ENCODE measurements around the gene TNRC18. TPM values are rescaled to one million over a fixed set of nuclear protein-coding genes. Genes with fewer than 3 reads are reported as not detected.
"Not testable (repeated sequence)": the region's sequence is repeated elsewhere in the genome, so short reads cannot be mapped to it uniquely, and the experiment has no call there.

TNRC18 gene
- total RNA-seq, 2 experiments from 2014 or later, result 64.0 to 65.7 TPM

DNA sequence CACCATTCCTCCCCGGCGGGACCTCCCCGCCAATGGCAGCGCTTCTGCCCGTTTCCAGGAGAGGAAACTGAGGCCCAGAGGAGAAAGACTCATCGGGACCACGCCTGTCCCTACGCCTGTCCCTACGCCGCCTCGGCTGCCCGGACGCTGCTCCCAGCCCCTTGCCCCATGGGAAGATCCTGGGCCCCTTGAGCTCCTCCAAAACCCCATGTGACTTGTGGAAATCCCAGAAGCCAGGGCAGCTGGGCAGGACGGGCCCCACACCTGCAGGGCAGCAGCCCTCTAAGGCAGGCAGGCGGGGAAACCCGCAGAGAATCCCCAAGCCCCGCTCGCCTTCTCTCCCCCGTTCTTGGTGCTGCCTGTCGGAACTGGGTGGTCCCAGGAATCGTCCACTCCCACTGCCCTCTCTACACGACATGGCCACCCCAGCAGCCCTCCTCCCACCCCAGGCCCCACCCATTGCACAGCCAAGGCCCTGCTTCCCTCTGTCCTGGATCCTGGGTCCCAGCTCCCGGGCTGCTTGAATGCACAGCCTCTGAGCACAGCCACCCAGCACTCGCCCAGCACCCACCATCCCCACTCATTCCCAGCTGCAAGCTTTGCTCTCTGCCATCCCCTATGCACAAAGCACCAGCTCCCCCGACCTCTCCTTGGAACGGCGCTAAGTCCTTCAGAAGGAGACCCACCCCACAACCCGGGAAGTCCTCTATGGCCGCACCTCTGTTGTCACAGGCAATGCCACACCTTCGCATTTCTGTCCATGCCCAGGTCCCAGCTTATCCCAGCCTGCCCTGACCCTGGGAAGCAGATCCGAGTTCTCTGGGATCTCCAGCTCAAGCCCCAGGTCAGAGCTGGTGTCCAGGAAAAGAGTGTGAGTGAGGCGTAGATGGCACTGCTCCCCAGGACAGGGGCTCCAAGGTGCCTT, 90.3 kb downstream of the TNRC18 start:
- no peak for ATAC-seq
- Mint-ChIP-seq H3K4me1 (peaks cover 14% of the 10 kb centered on the region), H3K27me3 (no peaks in the 10 kb centered on the region), H3K27ac (no peak overlapping the region), H3K4me3 (no peak overlapping the region), H3K9me3 (ENCODE audit: low read depth) (peaks cover 3% of the 10 kb centered on the region), H3K36me3 (peaks cover 60% of the 10 kb centered on the region)
- DNase-seq, result no peak
- CTCF ChIA-PET, result no interaction called here

DNA sequence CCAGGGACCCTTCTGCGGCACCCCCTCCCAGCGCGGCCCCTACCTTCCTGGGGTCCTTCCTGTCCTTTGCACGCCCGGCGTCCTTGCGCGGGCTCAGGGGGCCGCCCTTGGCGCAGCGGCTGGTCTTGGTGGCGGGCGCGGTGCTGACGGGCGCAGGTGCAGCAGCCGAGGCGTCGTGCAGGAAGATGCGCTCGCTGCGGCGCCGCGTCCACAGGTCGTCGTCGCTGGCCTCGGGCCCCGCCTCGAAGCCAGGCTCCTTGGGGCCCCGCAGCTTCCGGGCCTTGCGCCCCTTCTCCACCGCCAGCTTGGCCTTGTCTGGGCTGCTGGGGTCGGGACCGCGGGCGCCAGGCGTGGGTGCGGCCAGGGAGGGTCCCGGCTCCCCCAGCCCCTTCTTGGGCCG, 91.1 kb downstream of the TNRC18 start:
- no peak for ATAC-seq
- Mint-ChIP-seq H3K27ac (no peak overlapping the region), H3K9me3 (ENCODE audit: low read depth) (peaks cover 3% of the 10 kb centered on the region), H3K36me3 (peaks cover 54% of the 10 kb centered on the region), H3K4me3 (no peak overlapping the region), H3K4me1 (peaks cover 14% of the 10 kb centered on the region), H3K27me3 (no peaks in the 10 kb centered on the region)
- DNase-seq, result no peak
- CTCF ChIA-PET, result no interaction called here

DNA sequence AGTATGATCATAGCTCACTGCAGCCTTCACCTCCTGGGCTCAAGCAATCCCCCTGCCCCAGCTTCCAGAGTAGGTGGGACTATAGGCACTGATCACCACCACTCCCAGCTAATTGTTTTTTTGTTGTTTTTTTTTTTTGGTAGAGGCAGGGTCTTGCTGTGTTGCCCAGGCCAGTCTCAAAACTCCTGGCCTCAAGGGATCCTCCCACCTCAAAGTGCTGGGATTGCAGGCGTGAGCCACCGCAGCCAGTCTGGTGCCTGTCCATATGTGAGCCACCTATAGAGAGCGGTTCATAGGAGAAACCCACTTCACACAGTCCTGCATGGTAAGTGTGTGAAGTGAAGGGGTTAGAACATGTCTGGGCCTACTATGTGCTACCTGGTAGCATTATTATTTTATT, 93.3 kb downstream of the TNRC18 start:
- H3K27ac Mint-ChIP-seq, result no peak overlapping the region
- DNase-seq, result no peak
- CTCF ChIA-PET, result interaction anchor here (0.6 to 1.6 kb wide), 2 partner anchors 36 to 186 kb away, joined by 3 to 6 read pairs; no protein-coding TSS in a partner anchor
- peaks cover 14% of the 10 kb centered on the region for H3K4me1 Mint-ChIP-seq
- no peaks in the 10 kb centered on the region for H3K27me3 Mint-ChIP-seq
- no peaks in the 10 kb centered on the region for H3K9me3 Mint-ChIP-seq (ENCODE audit: low read depth)
- H3K4me3 Mint-ChIP-seq, result no peak overlapping the region
- peaks cover 39% of the 10 kb centered on the region for H3K36me3 Mint-ChIP-seq
- ATAC-seq, result no peak

DNA sequence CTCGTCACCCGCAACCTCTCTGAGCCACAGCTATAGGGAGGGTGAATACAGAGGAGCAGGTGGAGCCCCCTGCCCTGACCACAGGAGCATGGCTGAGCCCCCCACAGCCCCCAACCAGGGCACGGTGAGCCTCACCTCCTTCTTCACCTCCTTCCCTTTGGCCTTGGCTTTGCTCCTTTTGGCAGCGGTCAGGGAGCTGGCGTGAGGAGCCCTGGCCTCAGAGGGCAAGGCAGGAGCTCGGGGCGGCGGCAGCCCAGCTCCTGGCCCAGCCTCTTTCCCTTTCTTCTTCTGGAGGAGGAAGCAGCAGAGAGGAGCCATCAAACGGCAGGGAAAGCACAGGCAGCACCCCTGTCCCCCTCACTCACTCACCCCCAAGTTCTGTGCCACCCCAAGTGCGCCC, 98.7 kb downstream of the TNRC18 start:
- Mint-ChIP-seq H3K27me3 (no peaks in the 10 kb centered on the region), H3K36me3 (peaks cover 40% of the 10 kb centered on the region), H3K4me3 (no peak overlapping the region), H3K9me3 (ENCODE audit: low read depth) (no peaks in the 10 kb centered on the region), H3K4me1 (no peaks in the 10 kb centered on the region), H3K27ac (no peak overlapping the region)
- ATAC-seq, result no peak
- CTCF ChIA-PET, result no interaction called here
- DNase-seq, result no peak

DNA sequence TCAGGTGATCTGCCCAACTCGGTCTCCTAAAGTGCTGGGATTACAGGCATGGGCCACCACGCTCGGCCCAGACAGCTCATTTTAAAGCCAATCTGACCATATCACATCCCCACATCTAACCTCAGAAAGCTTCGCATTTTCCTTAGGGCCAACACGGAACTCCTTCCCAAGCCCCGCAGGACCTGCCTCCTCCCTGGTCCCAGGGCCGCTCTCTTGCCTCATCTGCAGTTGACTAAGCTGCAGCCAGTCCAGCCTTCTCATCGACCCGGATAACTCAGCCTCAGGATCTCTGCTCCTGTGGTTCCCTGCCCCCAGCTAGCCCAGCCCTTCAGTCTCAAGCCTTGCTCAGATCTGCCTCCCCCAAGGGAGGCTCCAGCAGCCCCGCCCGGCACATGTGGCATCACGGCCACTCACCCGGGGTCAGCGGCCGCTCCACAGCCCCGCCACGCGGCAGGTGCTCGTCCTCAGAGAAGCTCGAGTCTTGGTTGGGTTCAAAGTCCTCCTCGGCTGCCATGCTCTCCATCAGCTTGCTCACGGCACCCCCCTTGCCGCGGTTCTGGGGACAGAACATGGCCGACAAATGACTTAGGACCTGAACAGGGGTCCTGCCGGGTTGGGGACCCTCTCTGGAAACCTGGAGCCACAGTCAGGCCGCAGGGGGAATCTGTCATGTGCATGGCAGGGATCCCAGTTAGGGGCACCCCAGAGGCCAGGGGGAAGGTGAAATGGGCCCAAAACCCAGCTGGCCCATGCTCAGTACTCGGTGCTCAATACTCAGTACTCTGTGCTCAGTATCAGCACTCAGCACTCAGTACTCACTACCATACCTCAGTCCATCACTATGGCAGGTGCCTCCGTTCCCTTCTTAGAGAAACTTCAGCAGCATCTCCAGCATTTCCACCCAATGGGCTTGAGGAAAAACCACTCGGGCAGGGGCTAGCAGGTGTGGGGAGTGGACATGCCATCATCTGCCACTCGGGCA, 99.5 kb downstream of the TNRC18 start:
- H3K4me1 Mint-ChIP-seq; ATAC-seq; DNase-seq; CTCF ChIA-PET; H3K9me3 Mint-ChIP-seq (ENCODE audit: low read depth); H3K27me3 Mint-ChIP-seq; H3K4me3 Mint-ChIP-seq; H3K27ac Mint-ChIP-seq: not testable (repeated sequence)
- peaks cover 45% of the 10 kb centered on the region for H3K36me3 Mint-ChIP-seq

DNA sequence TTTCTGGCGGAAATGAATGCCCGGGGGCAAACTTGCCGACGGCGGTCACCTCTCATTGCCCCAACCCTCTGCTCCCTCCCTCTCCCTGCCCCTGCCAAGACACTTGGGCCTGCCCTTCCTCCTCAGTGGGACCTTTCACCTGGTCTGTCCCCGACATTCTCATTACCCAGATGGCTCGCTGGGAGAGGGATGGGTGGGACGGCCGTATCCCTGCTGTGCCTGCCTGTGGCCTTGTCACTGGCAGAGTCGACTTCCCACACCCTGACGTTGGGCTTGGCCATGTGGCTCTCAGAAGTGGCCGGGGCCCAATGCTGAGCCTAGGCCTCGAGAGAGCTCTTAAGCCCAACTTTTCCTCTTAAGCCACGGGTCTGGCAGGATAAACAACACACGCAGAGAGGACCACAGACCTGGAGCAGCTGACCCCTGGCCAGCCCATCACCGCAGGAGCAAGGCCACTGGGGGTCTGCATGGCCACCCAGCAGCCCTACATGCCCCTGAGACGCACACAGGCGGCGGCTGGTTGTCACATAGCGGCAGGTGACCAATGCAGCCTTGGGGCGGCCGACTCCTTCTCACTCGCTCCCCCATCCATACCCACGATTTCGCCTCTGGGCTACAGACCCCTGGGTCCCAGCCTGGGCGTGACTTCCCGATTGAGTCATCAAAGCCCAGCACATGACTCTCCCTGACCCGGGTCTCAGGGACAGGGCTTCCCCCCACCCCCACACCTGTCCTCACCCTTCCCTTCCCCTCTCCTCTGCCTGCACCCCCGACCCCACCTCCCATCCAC, 100.8 kb downstream of the TNRC18 start:
- Mint-ChIP-seq H3K9me3 (ENCODE audit: low read depth) (peaks cover 10% of the 10 kb centered on the region), H3K27ac (no peak overlapping the region), H3K4me1 (no peaks in the 10 kb centered on the region), H3K4me3 (no peak overlapping the region), H3K36me3 (peaks cover 56% of the 10 kb centered on the region), H3K27me3 (no peaks in the 10 kb centered on the region)
- CTCF ChIA-PET, result no interaction called here
- ATAC-seq, result no peak
- no peak for DNase-seq

DNA sequence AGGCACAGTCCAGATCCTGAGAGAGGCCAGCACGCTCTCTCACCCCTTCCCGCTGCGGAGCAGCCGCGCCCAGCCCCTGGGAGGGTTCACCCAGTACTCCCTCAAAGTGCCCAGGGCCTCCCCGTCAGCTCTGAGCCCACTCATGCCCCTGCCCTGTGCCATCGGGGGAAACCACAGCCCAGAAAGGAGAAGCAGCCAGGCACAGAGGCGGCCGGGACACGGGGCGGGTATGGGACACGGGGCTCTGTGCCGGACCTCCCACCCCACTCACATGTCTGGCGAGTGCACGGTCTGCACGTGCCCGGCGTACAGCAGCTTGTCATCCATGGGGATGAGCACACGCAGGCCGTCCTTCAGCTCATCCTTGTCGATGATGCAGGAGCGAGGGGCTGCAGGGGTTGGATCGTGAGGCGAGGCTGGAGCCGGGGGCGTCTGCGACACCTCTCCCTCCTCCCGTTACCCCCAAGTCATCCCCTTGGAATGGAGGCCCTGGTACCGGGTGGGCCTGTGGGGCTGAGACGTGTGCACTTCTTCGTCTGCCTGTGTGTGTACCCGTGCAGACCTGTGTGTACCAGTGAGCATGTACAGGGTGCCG, 102.7 kb downstream of the TNRC18 start:
- H3K4me3 Mint-ChIP-seq, result no peak overlapping the region
- peaks cover 56% of the 10 kb centered on the region for H3K36me3 Mint-ChIP-seq
- no peak for ATAC-seq
- no peaks in the 10 kb centered on the region for H3K4me1 Mint-ChIP-seq
- H3K27ac Mint-ChIP-seq, result no peak overlapping the region
- H3K9me3 Mint-ChIP-seq (ENCODE audit: low read depth), result peaks cover 10% of the 10 kb centered on the region
- no peaks in the 10 kb centered on the region for H3K27me3 Mint-ChIP-seq
- DNase-seq, result no peak
- CTCF ChIA-PET, result no interaction called here

DNA sequence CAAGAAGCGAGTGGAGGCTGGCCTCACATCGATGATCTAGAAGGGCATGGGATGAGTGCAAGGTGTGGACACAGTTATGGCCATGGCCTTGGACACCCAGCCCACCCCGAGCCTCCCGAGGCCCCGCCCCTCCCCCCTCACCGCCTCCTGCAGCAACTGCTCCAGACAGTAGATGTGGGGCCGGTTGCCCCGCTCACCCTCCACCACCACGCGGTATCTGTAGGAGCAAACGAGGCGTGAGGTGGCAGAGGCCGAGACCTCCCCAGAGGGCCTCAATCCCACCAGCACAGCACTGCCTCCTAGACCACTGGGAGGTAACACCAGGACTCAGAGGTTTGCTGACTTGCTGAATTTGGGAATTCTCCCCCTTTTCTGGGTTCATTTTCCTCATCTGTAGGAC, 103.2 kb downstream of the TNRC18 start:
- CTCF ChIA-PET, result no interaction called here

DNA sequence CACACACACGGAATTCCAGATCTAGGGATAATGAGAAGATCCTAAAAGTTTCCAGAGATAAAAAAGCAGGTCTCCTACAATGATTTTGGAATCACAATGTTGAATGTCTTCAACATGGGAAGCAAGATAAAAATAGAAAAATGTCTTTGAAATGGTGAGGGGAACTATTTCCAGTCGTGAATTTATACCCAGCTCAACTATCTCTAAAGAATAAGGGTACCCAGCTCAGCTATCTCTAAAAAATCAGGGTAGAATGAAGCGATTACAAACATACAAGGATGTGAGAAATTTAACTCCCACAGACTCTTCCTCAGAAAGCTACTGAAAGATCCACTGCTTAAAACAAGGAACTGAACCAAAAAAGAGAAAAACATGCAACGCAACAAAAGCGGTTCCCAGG, 105.0 kb downstream of the TNRC18 start:
- H3K27ac Mint-ChIP-seq; CTCF ChIA-PET; H3K9me3 Mint-ChIP-seq (ENCODE audit: low read depth); ATAC-seq; H3K4me3 Mint-ChIP-seq; H3K4me1 Mint-ChIP-seq; DNase-seq; H3K27me3 Mint-ChIP-seq: not testable (repeated sequence)
- H3K36me3 Mint-ChIP-seq, result peaks cover 57% of the 10 kb centered on the region

More for the DNA sequence above, 103.2 kb downstream of the TNRC18 start:
- H3K36me3 Mint-ChIP-seq, result peaks cover 59% of the 10 kb centered on the region
- DNase-seq (no peak), ATAC-seq (no peak)
- H3K27ac Mint-ChIP-seq, result no peak overlapping the region
- H3K4me3 Mint-ChIP-seq, result no peak overlapping the region
- no peaks in the 10 kb centered on the region for H3K4me1 Mint-ChIP-seq
- H3K9me3 Mint-ChIP-seq (ENCODE audit: low read depth), result peaks cover 10% of the 10 kb centered on the region
- H3K27me3 Mint-ChIP-seq, result no peaks in the 10 kb centered on the region

DNA sequence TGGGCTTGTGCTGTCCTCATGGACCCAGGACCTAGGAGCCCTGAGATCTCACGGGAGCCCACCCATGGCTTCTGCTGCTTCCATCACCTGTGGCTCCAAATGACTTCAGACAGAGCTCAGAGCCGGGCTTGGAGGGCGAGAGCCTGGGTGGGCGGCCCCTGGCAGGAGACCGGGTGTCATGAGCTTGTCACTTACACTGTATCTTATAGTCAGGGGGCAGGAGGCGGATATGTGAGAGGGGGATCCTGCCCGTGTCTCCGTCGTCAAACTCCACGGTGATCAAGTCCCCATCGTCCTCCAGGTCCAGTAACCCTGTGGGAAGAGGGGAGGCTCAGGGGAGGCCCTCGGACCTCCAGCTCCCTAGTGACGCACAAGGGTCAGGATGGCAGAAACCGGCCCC, 107.9 kb downstream of the TNRC18 start:
- peaks cover 46% of the 10 kb centered on the region for H3K36me3 Mint-ChIP-seq
- H3K27ac Mint-ChIP-seq, result no peak overlapping the region
- CTCF ChIA-PET, result no interaction called here
- ATAC-seq (no peak), DNase-seq (no peak)
- H3K27me3 Mint-ChIP-seq, result no peaks in the 10 kb centered on the region
- H3K4me1 Mint-ChIP-seq, result no peaks in the 10 kb centered on the region
- H3K4me3 Mint-ChIP-seq, result no peak overlapping the region
- peaks cover 10% of the 10 kb centered on the region for H3K9me3 Mint-ChIP-seq (ENCODE audit: low read depth)

DNA sequence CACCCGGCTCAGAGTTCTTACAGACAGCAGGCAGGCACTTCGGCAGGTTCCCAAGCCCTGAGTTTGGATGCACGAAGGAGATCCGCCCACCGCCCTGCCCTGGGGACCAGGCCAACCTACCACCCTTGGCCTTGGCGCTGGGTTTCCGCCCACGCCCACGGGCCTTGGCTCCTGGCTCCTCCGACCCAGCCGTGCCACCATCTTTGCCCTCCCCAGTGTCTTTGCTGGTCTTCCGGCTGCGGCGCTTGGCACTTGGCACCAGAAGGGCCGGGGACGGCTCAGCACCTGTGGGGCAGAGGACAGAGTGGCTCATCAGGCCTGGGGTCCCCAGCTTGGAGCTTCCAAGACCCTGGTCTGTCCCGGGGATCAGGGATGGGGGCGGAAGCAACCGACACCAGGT, 108.8 kb downstream of the TNRC18 start:
- Mint-ChIP-seq H3K4me3 (no peak overlapping the region), H3K27me3 (no peaks in the 10 kb centered on the region), H3K9me3 (ENCODE audit: low read depth) (peaks cover 10% of the 10 kb centered on the region), H3K4me1 (no peaks in the 10 kb centered on the region), H3K36me3 (peaks cover 41% of the 10 kb centered on the region), H3K27ac (no peak overlapping the region)
- no peak for ATAC-seq
- no peak for DNase-seq
- CTCF ChIA-PET, result no interaction called here

DNA sequence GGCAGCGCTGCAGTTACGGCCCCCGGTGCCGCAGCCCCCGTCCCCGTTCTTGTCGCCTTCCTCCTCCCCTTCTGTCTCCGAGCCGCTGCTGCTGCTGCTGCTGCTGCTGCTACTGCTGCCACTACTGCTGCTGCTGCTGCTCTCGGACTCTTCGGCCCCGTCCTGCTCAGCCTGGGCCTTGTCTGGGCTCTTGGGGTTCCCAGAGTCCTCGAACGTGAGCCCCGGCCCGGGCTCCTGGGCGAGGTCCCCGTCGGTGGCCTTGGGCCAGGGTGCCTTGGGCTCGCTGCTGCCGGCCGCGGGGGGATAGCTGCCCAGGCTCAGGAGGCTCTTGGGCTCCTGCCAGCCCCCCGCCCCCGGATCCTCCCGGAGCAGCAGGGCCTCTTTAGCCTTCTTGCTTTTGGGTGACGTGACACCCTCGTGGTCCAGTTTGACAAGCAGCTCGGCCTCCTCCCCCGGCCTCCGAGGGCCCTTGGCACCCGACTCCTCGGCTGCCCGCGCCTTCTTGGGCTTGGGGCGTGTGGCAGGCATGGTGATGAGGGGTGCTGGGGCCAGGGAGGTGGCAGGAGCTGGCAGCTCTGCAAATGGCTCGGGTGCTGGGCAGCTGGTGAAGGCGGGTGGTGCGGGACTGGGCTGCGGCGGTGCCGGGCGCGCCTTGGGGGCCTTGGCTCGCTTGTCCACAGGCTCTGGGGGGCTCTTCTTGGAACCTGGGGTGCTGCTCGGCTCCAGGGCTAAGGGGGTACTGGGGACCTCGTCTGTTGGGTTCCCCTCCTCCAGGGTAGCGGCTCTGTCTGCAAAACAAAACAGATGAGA, 110.4 kb downstream of the TNRC18 start:
- ATAC-seq; H3K4me3 Mint-ChIP-seq; H3K27me3 Mint-ChIP-seq; CTCF ChIA-PET; DNase-seq; H3K4me1 Mint-ChIP-seq; H3K27ac Mint-ChIP-seq; H3K9me3 Mint-ChIP-seq (ENCODE audit: low read depth): not testable (repeated sequence)
- peaks cover 28% of the 10 kb centered on the region for H3K36me3 Mint-ChIP-seq

Measured in activated CD8-positive, alpha-beta memory T cell treated with anti-CD3 and anti-CD28 coated beads, Interleukin-2, amount 10 ng/mL, durations not matched to agents 7 days and 5 days (primary cell).